ENCODE results near the gene DAPK2.
"Not testable (repeated sequence)": the region's sequence is repeated elsewhere in the genome, so short reads cannot be mapped to it uniquely, and the experiment has no call there.

Gene DAPK2

DNA sequence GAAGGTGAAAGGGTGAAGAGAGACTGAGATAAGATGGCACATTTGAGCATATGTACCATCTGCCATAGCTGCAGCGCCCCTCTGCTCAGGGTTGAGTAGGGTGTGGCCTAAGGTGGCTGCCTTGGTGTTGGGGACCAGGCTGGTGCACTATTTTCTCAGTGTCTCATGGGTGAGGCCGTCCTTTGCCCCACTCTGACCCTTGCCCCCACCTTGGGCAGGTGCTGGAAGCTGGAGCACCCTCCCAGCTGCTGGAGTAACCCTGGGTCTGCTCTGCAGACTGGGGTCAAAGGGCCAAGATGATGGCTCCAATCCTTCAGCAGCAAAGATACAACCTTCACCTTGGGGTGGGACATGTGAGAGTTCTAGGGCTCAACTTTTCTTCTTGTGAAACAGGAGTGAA lies 69.2 kb downstream of the DAPK2 start:
- no peak for DNase-seq (ENCODE audit: low read depth in 1 of 2, low spot score in 1 of 2)

DNA sequence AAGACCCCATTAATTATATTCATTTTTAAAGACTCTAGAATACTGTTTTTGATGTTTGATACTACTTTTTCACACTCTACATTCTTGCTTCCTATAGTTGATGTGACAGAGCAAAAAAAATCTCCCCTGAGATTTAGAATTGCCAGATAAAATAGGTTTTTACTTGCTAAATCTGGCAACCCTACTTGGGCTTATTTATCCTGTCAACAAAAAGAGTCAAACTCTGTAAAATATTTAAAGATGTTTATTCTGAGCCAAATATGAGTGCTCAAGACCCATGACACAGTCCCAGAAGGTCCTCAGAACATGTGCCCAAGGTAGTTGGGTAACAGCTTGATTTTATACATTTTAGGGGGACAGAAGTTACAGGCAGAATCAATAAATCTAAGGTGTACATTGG lies 72.3 kb downstream of the DAPK2 start:
- no peak for DNase-seq (ENCODE audit: low read depth in 1 of 2, low spot score in 1 of 2)

DNA sequence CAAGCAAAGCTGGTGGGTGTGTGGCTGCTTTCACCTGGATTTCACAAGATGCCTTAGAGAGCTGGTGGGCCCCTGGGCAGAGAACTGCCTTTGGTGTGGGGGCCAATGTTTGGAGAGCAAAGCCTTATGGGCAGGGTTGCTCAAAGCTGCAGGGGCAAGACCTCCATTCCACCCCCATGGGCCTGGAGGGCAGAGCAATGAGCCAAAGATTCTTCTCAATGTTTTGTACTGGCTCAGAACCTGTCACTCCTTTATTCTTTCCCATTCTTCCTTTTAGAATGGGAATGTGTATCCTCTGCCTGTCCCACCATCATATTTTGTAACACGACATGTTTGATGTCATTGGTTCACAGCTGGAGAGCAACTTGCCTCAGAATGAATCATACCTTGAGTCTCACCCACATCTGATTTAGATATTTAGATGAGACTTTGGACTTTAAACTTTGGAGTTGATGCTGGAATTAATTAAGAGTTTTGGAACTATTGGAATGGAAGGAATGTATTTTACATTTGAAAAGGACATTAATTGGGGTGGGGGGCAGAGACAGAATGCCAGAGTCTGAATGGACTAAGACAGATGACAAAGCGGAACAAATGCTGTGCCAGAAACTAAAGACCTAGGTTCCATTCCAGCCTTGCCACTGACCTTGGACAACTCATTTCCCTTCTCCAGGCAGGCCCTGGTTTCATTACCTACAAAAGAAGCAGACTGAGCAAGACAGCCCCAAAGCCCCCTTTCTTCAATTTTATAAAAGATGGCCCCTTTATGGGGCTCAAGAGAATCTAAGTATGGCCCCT lies 72.9 kb downstream of the DAPK2 start:
- no peak for DNase-seq (ENCODE audit: low read depth in 1 of 2, low spot score in 1 of 2)

DNA sequence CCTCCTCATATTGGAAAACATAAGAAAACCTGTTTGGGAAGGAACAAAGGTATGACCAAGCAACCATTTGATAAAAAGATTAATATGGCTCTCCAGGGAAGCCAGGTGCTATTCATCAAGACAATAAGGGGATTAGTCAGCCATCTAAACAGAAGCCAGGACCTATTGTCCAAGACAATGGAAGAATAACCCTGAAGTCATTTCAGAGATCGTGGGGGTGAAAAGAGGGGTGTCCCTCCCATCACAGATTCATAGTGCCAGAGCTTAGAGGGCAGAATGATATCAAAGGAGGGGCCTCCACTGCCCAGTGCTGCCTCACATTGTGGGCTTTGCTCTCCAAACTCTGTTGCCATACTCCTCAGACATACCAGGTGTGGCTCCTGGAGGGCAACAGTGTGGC lies 73.5 kb downstream of the DAPK2 start:
- no peak for DNase-seq (ENCODE audit: low read depth in 1 of 2, low spot score in 1 of 2)

DNA sequence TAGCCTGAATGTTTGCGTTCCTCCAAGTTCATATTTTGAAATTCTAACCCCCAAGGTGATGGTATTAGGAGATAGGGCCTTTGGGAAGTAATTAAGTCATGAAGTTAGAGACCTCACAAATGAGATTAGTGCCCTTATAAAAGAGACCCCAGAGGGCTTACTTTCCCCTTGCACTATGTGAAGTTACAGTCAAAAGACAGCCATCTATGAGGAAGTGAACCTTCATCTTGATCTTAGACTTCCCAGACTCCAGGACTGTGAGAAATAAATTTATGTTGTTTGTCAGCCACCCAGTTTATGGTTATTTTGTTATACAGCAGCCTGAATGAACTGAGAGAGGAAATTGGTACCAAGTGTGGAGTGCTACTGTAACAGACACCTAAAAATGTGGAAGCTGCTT lies 74.4 kb downstream of the DAPK2 start:
- DNase-seq (ENCODE audit: low read depth in 1 of 2, low spot score in 1 of 2): no peak

DNA sequence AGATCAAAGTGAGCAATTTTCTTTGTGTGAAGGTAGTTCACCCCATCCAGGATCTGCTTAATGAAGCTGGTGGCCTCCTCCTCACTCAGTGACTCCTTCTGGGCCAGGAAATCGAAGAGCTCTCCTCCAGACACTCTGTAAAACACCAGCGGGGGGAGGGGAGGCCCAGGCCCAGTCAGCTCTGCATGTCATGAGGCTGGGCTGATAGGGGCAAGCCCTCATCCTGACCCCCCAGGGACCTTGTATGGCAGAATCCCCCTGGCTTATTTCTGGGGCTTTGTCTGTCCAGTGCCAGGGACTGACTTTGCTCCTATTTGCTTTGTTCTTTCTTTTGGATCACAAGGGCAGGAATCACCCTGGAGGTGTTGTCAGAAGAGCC lies 74.9 kb downstream of the DAPK2 start:
- peak; percentile 6 to 22 for DNase-seq (ENCODE audit: low read depth in 1 of 2, low spot score in 1 of 2)

DNA sequence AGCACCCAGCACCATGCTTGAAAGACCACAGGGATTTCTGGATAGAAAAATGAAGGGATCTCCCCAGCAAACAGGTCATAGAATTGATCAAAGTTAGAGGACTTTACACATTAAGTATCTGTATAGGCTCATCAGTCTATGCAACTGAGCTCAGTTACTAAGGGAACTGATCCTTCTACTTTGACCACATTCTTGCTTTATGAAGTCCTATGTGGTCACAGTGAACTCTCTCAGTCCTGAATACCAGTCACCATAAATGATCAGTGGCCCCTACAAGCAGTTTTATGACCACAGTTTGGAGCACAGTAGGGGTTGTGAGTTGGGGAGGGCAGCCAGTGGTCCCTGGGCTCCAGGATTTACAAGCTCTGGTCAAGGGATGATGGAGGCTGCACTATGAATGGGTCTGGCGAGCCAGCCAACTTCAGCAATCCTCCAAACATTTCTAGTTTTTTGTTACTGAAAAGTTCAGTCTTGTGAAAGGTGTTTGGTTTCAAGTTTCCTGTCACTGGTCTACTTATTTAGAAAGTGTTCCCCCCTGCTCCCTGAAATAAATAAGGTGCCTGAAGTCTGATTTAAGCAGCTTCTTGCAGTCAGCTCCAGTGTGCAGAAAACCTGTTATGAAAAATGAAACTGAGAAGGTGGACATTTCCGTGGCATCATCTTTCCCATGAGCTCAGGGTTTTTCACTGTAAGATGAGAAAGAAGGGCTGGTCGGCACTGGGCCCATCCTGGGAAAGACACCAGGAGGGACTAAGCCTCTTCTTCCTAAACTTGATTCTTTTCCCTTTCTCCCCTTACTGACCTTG lies 75.5 kb downstream of the DAPK2 start:
- no peak for DNase-seq (ENCODE audit: low read depth in 1 of 2, low spot score in 1 of 2)

DNA sequence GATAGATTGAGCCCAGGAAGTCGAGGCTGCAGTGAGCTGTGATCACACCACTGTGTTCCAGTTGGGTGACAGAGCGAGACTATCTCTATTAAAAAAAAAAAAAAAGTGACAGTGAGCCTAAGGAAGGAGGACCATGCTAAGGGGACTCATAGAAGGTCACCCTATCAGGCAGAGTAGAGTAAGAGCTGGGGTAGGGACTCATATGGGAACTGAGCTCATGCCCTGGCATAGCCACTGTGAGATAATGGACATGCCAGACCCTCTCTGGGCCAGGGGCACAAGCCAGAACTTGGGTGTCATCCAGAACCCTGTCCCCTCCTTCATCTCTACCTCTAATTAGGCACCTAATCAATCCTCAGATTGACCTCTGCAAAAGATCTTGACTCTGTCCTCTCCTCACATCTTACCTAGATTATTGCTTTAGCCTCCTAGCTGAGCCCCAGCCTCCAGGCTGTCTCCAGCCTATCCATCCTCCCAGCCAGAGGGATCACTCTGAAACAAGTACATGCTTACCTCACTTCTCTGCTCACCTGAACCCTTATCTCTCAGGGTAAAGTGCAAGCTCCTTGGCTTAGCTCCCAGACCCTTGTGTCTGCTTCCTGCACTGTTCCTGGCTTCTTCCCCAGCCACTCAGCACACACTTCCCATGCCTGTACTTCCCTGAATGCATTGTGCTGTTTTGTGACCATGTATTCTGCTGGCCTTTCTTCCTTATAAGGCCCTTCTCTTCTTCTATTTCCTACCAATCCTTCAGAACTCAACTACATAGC lies 76.4 kb downstream of the DAPK2 start:
- no peak for DNase-seq (ENCODE audit: low read depth in 1 of 2, low spot score in 1 of 2)

DNA sequence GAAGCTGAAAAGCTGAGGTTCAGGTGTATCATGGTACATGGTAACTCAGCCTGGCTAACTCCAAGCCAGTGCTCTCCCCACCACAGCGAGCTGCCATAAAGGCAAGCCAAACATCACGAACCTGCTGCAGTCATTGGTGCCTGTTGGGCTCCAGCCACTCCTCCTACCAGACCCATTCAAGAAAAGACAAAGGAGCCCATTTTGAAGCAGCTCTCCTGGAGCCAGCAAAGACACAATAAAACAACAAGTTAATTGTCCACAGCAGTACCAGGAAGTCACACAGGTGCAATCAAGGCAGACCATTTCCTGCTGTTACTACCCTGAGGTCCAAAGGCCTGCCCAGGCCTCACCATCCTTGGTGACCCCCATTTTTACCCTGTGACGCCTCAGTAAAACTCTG lies 77.6 kb downstream of the DAPK2 start:
- no peak for DNase-seq (ENCODE audit: low read depth in 1 of 2, low spot score in 1 of 2)

DNA sequence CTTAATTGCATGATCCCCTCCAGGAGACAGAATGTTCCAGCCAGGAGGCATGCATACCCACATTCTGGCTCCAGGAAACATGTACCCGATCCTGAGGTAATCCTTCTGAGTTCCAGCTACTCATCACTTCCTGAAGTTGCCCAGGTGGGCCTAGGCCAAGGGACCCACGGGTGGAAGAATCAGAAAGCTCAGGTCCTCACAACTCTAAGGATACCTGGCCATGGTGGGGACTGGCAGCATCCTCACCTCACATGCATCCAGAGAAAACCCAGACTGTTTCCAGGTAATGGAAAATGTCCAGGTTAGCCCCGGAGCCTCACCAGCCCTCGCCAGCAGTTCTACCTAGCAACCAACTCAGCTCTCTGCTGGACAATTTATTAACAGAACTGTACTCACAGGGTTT lies 78.2 kb downstream of the DAPK2 start:
- DNase-seq (ENCODE audit: low read depth in 1 of 2, low spot score in 1 of 2): no peak

DNA sequence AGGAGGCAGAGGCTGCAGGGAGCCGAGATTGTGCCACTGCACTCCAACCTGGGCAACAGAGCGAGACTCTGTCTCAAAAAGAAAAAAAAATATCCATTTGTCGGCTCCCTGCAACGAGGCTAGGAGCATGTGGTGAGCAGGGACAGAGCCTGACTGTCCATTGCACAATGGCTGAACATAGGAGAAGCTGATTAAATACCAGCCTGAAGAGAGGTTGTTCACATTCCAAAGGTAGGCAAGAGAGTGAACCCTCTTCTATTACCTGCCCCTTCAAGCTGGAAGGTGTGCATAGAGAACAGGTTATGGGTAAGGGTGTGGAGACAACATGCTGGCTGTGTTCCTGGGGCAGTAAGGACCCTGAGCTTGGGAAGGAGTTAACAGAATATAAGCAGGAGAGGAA lies 78.7 kb downstream of the DAPK2 start:
- DNase-seq (ENCODE audit: low read depth in 1 of 2, low spot score in 1 of 2): no peak

DNA sequence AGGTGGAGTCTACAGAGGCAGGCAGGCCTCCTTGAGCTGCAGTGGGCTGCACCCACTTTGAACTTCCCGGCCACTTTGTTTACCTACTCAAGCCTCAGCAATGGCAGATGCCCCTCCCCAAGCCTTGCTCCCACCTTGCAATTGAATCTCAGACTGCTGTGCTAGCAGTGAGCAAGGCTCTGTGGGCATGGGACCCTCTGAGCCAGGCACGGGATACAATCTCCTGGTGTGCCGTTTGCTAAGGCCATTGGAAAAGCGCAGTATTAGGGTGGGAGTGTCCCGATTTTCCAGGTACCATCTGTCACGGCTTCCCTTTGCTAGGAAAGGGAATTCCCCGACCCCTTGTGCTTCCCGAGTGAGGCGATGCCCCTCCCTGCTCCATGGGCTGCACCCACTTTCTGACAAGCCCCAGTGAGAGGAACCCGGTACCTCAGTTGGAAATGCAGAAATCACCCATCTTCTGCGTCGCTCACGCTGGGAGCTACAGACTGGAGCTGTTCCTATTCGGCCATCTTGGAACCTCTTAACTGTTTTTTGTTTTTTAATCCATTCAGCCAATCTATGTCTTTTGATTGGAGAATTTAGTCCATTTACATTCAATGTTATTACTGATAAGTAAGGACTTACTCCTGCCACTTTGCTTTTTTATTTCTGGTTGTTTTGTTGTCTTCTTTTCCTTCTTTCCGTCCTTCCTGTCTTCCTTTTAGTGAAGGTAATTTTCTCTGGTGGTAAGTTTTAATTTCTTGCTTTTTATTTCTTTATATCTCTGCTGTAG lies 83.2 kb downstream of the DAPK2 start:
- DNase-seq (ENCODE audit: low read depth in 1 of 2, low spot score in 1 of 2): not testable (repeated sequence)

DNA sequence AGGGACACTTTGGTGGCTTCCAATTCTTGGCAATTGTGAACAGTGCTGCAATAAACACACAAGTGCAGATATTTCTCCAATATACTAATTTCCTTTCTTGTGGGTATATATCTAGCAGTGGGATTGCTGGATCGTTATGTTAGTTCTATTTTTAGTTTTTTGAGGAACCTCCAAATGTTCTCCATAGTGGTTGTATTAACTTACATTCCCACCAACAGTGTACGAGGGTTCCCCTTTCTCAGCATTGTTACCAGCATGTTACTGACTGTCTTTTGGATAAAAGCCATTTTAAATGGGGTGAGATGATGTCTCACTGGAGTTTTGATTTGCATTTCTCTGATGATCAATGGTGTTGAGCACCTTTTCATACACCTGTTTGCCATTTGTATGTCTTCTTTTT lies 92.8 kb downstream of the DAPK2 start:
- no peak for DNase-seq (ENCODE audit: low read depth in 1 of 2, low spot score in 1 of 2)

DNA sequence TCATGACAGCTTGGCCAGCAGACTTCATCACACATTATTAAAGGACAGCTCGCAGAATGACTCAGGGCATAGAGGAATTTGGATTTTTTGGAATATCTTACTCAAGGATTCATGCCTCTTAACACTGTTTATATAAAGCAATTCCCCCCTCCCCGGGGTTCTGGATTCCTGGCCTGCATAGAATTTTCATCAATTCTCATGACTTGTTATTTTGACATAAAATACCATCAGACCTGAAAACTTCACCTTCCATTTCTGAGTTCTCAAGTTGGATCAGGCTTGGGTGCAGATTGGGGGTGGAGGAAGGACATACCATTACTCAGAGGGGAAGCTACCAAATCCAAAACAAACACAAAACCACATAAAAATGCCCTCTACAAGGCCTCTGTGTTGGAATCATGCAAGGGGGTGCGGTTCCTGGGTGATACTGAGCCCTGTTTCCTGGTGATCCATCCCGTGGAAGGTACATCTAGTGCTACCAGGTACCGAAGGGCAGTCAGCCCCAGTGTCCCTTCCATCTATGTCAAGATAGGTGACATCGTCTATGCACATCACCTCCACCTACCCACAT lies 95.3 kb downstream of the DAPK2 start:
- DNase-seq (ENCODE audit: low read depth in 1 of 2, low spot score in 1 of 2): no peak

DNA sequence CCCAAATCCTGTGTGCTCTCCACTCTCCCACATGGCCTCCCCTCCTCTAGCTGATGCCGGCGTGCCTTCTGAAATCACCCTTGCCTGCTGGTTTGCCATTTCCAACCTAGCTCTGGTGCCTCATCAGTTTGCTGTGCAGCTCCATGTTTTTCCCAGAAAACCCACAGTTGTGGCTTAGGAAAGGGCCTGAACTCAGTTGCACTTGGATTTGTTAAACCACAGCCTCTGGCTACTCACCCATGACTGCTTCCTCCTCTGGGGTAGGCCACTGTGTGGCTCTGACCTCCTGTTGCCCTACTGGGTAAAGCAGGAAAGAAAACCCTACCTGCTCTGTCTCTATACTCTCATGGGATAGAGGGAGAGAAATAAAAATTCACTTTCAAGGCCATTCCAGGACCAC lies 97.3 kb downstream of the DAPK2 start:
- DNase-seq (ENCODE audit: low read depth in 1 of 2, low spot score in 1 of 2): no peak

DNA sequence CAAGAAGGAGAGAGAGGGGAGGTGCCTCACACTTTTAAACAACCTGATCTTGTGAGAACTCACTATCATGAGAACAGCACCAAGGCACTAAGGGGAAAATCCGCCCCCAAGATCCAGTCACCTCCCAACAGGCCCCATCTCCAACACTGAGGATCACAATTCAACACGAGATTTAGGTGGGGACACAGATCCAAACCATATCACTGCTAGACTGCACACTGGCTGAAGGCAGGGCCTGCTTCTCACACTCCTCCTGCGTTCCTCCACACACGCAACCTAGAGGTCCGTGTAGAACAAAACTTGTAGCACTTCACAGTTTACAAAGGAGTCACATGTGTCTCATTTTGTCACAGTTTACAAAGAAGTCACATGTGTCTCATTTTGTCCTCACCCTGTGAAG lies 97.8 kb downstream of the DAPK2 start:
- no peak for DNase-seq (ENCODE audit: low read depth in 1 of 2, low spot score in 1 of 2)

DNA sequence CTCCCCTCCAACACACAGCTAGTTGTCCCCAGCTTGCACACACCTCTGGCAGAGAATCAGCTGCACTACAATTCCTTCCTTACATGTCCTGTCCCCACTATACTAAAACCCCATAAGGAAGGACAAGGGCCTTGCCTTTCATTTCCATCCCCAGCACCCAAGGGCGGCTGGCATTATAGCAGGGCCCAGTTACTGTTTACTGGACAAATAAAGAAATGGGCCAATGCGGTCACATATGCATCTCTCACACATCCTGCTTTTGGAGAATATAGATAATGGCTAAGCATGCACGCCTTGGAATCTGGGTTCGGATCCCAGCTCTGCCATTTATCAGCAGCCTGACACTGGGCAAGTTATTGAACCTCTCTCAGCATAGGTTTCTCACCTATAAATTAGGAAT lies 99.1 kb downstream of the DAPK2 start:
- no peak for DNase-seq (ENCODE audit: low read depth in 1 of 2, low spot score in 1 of 2)

DNA sequence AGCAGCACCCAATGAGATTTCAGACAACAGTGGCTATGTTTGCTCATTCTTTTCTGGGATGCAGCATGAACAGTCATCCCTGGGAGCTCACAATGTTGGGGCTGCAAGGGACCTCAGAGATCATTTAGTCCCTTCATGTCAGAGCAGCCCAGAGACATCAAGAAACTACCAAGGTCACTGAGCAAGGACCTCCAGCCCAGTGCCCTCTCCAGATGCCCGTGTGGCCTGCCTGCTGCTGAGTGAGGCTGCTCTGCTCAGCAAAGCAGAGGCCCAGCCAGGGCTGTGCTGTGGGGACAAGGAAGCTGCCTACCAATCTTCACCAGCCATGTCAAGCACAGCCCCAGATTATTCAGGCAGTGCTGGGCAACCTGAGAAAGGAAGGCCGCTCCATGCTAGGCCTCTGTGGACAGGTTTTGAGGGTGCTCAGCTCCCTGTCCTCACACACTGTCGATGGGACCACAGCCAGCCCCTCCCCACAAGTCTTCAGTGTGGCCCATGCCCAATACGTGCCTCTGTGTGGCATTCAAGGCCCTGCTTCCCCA lies 99.7 kb downstream of the DAPK2 start:
- DNase-seq (ENCODE audit: low read depth in 1 of 2, low spot score in 1 of 2): no peak

DNA sequence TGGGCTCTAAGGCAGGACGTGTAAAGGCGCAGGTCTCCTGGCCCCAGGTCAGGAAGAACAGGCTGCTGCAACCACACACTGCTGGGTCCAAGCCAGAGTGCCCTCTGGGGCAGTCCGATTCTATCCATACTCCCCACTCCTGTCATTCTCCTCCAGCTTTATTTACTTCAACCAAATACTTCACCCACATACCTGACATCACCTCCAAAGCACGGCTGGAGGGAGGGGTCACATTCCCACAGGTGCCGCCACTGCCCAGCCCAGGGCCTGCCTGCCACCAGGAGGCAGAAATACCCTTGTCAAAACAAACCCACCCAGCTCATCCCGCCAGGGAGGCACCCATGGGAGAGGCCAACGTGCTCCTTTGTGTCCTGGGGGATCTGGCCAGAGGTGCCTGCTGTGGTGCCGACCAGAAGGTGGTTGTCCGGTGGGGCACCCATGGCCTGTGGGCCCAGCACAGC lies 100.4 kb downstream of the DAPK2 start:
- DNase-seq (ENCODE audit: low read depth in 1 of 2, low spot score in 1 of 2): no peak

DNA sequence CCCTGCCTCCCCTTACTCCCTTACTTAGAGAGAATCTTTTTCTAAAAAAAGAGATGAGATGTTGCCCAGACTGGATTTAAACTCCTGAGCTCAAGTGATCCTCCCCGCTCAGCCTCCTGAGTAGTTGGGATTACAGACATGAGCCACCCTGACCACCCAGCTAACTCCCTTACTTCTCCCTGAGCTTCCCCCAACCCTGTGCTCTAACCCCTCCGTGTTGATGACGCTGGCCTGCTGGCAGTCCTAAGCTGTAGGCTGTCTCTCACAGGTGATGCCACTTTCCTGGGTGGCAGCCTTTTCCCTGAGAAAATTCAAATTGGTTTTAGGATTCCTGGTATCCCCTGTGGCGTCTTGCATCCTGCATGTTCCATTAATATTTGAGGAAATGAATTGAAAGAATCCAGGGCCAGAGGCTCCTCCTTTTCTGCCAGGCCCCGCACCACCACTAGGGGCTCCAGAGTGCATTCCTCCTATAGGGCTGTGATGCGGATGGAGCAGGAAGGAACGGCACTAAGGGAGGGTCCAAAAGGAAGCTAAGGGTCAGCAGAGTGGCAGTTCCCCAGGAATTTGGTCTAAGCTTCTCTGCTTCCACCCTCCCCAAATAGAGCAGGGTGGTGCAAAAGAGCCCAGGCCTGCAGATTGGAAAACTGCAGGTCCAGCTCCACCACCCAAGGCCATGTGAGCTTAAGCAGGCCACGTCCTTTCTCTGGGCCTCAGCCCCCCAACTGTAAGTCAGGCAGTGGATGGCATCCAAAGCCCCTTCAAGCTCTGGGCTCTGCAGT lies 101.1 kb downstream of the DAPK2 start:
- peak; percentile 34 to 55 for DNase-seq (ENCODE audit: low read depth in 1 of 2, low spot score in 1 of 2)

Measured in stimulated activated CD4-positive, alpha-beta T cell treated with anti-CD3 and anti-CD28 coated beads, Interleukin-15, amount 100 ng/mL, for 1 hour (primary cell).